ENCODE results near the gene FRMD4A.
"Not testable (repeated sequence)": the region's sequence is repeated elsewhere in the genome, so short reads cannot be mapped to it uniquely, and the experiment has no call there.

The FRMD4A gene

GRCh38 chr10:13922586-13922985, 408.1 kb downstream of the FRMD4A start:
- no peak for TF ChIP-seq CTCF (conservative IDR thresholded peaks at IDR 0.05; ENCODE audit: control insufficient read depth, insufficient read depth, low read depth, low read length)
- H3K4me3 ChIP-seq (ENCODE audit: control insufficient read depth, low read depth, low read length), result no peak overlapping the region
- peak; percentile 57 for DNase-seq (ENCODE audit: low read depth)

GRCh38 chr10:13921941-13922340, 408.8 kb downstream of the FRMD4A start:
- no peak overlapping the region for H3K4me3 ChIP-seq (ENCODE audit: control insufficient read depth, low read depth, low read length)
- TF ChIP-seq CTCF (conservative IDR thresholded peaks at IDR 0.05; ENCODE audit: control insufficient read depth, insufficient read depth, low read depth, low read length), result no peak
- DNase-seq (ENCODE audit: low read depth), result no peak

- DNase-seq (ENCODE audit: low read depth), result peak; percentile 48
These were observed 409.6 kb downstream of the FRMD4A start for GRCh38 chr10:13921131-13921530.

DNA sequence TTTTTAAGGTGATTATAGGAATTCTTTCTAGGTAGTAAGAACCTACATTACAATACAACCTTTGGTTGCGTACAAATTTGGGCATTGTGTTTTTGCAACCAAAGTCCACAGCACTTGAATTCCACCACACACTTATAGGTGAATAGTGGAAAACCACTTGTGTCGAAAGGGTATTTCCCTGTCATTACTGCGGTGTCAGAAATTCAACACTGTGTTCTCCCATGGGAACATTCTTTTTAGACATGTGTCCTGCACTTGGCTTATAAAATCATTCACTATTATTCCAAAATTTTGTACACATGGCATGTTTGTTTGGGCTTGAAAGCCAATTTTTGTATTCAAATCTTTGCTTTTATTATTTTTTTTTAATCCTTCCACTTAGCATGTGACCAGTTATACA, 410.3 kb downstream of the FRMD4A start:
- no peak overlapping the region for H3K4me3 ChIP-seq (ENCODE audit: control insufficient read depth, low read depth, low read length)
- no peak for DNase-seq (ENCODE audit: low read depth)

More at GRCh38 chr10:13921131-13921530, 409.6 kb downstream of the FRMD4A start:
- H3K4me3 ChIP-seq (ENCODE audit: control insufficient read depth, low read depth, low read length), result not testable (repeated sequence)

GRCh38 chr10:13920031-13920430, 410.7 kb downstream of the FRMD4A start:
- peak; percentile 52 for DNase-seq (ENCODE audit: low read depth)
- TF ChIP-seq CTCF (conservative IDR thresholded peaks at IDR 0.05; ENCODE audit: control insufficient read depth, insufficient read depth, low read depth, low read length), result no peak
- H3K4me3 ChIP-seq (ENCODE audit: control insufficient read depth, low read depth, low read length), result no peak overlapping the region

More for the DNA sequence above, 410.3 kb downstream of the FRMD4A start:
- no peak for TF ChIP-seq CTCF (conservative IDR thresholded peaks at IDR 0.05; ENCODE audit: control insufficient read depth, insufficient read depth, low read depth, low read length)

DNA sequence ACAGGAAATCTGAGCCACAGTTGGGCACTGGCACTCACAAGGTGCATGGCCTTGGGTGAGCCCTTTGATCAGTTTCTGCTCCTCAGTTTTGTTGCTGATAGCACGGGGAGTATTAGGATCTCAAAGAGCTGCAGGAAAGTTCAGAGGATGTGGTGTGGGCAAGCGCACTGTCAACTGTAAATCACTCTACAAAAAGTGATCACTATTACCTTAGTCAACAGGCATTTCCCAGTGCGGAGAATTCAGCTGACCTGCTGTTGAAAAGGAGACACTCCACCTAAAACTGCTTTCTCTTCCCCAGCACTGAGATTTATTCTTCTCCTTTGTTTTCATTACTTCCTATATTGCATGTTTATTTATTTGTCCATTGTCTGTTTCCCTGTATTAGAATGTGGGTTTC, 412.9 kb downstream of the FRMD4A start:
- H3K4me3 ChIP-seq (ENCODE audit: control insufficient read depth, low read depth, low read length), result no peak overlapping the region
- TF ChIP-seq CTCF (conservative IDR thresholded peaks at IDR 0.05; ENCODE audit: control insufficient read depth, insufficient read depth, low read depth, low read length), result no peak
- DNase-seq (ENCODE audit: low read depth), result no peak

GRCh38 chr10:13916384-13916947, 414.3 kb downstream of the FRMD4A start:
- H3K4me3 ChIP-seq (ENCODE audit: control insufficient read depth, low read depth, low read length), result no peak overlapping the region
- DNase-seq (ENCODE audit: low read depth), result no peak
- TF ChIP-seq CTCF (conservative IDR thresholded peaks at IDR 0.05; ENCODE audit: control insufficient read depth, insufficient read depth, low read depth, low read length), result no peak
